ENCODE data around the gene MTX1.
"Not testable (repeated sequence)": the region's sequence is repeated elsewhere in the genome, so short reads cannot be mapped to it uniquely, and the experiment has no call there.

Gene MTX1

DNA sequence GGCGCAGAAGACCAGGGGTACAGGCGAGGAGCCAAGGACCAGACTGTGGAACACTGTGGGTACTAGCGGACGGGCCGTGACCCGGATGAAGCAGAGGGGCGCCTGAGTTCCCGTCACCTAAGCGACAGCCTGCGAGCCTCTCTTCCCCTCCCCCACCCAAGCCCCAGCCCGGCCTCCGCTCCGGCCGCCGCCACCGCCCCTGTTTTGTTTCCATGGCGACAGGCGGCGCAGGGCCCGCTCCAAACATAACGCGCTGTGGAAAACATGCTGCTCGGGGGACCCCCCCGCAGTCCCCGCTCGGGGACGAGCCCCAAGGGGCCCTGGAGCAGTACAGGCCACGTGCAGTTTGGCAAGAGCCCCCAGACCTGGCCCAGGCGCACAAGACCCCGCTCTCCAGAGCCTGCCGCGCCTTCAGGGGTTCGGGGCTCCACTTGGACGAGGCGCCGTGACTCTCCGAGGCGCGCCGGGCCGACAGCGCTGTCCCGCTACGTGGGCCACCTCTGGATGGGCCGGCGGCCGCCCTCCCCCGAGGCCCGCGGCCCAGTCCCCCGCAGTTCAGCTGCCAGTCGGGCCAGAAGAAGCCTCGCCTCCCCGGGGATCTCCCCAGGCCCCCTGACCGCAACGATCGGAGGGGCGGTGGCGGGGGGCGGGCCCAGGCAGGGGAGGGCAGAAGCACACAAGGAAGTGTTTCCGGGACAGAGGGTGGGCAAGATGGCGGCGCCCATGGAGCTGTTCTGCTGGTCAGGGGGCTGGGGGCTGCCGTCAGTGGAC, at the start of gene MTX1:
Gene MTX1, plus strand, starts transcription at position 155 of the 771 bp plus-strand sequence. Its CDS starts 110 bp downstream, at position 265.
- peak; percentile 70 to 84 for DNase-seq (ENCODE audit: low read depth in 2 of 2)

GRCh38 chr1:155158991-155159390, 49.5 kb upstream of the MTX1 start:
- DNase-seq (ENCODE audit: low read depth in 2 of 2): no peak

GRCh38 chr1:155160128-155160527, 48.4 kb upstream of the MTX1 start:
- DNase-seq (ENCODE audit: low read depth in 2 of 2): no peak

- DNase-seq (ENCODE audit: low read depth in 2 of 2): not testable (repeated sequence)
Measured at GRCh38 chr1:155162631-155163030, 45.9 kb upstream of the MTX1 start.

GRCh38 chr1:155163785-155164184, 44.7 kb upstream of the MTX1 start:
- DNase-seq (ENCODE audit: low read depth in 2 of 2): not testable (repeated sequence)

GRCh38 chr1:155164625-155165024, 43.9 kb upstream of the MTX1 start:
- not testable (repeated sequence) for DNase-seq (ENCODE audit: low read depth in 2 of 2)

DNA sequence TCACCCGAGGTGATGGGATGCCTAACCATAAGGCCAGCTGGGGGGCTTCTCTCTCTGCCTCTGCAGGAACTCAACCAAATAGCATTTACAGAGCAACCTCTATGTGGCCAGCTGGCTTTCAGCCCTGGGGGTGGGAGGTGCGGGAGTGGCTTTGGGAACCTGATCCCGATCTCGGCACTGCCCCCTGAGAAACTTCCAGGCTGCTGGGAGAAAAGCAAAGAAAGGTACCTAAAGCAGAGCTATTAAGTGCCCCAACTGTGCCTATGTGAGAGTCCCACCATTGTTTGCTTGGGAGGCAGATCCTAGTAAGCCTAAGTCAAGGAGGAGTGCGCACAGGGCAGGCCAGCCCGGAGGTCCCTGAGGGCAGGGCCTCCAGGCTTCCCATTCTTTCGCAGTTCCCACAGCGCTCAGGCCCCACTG, 42.4 kb upstream of the MTX1 start:
- DNase-seq (ENCODE audit: low read depth in 2 of 2): no peak

GRCh38 chr1:155166471-155167165, 41.9 kb upstream of the MTX1 start:
- DNase-seq (ENCODE audit: low read depth in 2 of 2): no peak

DNA sequence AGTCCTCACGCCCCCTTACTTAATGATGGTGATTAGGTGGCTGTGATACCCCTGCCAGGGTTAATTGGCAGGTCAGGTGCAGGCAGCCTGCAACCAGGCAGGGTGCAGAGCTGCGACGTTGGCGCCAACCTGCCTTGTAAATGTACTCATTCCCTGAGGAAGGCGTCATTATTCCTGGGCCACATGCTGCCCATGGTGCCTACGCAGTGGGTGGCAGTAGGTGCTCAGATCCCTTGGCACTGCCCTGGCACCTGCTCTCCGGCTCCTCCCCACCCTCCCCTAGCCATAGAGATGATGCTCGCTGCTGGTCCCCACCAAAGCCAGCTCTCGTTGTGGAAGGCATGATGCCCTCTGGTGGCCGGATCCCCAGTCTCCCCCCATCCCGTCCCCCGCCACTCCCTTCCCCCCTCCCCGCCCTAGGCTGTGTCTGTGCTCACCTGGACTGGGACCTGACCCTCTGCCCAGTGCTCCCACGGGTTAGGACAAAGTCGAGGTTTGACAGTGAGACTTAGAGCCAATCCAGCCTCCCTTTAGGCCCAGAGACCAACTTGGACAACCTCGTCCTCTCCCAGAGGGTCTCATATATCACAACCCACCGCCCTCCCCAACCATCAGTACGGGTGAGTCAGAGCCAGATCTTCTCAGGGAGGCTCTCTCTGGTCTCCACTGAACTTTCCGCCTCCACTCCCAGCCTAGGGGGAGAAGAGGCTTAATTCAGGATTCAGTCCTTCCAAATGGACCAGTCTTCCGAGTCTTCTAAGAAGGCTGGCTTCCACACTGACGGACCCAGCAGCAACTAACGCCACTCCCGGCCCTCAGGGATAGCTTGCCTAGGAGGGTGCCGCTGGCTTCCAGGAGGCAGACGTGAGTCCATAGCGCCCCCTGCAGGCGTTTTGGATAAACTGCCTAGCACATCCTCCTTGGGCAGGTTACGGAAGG, 41.1 kb upstream of the MTX1 start:
- DNase-seq (ENCODE audit: low read depth in 2 of 2): peak; percentile 67 to 87

GRCh38 chr1:155168105-155168445, 40.4 kb upstream of the MTX1 start:
- DNase-seq (ENCODE audit: low read depth in 2 of 2): not testable (repeated sequence)

DNA sequence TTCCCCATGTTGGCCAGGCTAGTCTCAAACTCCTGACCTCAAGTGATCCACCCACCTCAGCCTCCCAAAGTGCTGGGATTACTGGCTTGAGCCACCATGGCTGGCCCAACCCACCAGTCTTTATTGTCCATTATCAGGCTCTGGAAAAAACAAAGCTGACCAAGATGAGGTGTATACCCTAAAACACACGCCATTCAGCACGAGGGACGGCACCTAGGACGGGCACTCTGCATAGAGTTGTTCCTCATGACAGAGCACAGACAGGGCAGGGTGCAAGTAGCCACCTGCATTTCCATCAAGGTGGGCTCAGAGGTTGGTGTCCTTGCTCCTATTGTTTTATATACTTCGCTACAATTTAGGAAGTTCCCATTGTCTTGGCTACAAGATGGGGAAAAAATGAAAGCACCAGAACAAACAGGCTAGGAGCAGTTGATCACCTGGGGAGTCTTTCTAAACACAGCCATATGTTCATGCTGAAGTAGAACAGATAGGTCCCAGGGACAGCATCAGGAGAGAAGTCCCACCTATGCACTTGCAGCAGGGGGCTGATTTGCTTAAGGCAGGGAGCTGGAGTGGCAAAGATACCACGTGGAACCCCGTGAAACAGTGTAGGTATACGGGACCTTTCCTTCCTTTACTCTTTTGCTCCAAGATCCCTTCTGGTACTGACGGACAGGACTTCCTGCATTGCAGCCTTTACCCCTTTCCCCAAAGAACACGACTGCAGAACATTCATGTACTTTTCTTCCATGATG, 39.9 kb upstream of the MTX1 start:
- DNase-seq (ENCODE audit: low read depth in 2 of 2): no peak

GRCh38 chr1:155169541-155169940, 39.0 kb upstream of the MTX1 start:
- DNase-seq (ENCODE audit: low read depth in 2 of 2): no peak

DNA sequence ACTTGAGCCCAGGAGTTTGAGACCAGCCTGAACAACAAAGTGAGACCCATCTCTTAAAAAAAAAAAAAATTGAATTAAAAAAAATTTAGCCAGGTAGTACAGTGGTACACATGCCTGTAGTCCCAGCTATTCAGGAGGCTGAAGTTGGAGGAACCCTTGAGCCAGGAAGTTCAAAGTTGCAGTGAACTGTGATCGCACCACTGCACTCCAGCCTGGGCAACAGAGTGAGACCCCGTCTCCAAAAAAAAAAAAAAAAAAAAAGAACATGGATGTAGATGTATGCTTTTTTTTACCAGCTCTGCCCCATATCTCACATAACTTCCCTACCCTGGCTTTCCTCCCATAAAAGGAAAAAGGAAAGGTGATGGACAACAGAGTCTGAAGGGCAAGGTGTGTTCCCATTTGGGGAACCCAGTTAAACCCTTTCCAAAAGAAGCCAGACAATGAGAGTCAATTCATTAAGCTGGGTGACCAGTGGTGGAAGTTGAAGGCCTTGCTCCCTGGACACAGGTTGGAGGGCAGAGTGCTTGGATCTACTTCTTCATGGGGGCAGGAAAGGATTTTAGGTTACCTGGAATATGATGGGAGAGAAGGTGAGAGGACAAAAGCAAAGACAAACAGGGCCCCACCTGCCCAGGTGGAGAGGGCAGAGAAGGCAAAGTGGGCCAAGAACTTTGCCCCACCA, 38.3 kb upstream of the MTX1 start:
- no peak for DNase-seq (ENCODE audit: low read depth in 2 of 2)

DNA sequence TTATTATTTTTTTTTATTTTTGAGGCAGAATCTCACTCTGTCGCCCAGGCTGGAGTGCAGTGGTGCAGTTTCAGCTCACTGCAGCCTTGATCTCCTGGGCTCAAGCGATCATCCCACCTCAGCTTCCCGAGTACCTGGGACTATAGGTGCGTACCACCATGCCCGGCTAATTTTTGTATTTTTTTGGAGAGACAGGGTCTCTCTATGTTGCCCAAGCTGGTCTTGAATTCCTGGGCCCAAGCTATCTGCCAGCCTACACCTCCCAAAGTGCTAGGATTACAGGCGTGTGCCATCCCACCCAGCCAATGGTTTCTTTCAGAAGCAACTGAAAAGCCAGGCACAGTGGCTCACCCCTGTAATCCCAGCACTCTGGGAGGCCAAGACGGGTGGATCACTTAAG, 37.7 kb upstream of the MTX1 start:
- DNase-seq (ENCODE audit: low read depth in 2 of 2): no peak

- no peak for DNase-seq (ENCODE audit: low read depth in 2 of 2)
Measured at GRCh38 chr1:155171836-155172731, 36.4 kb upstream of the MTX1 start.

- DNase-seq (ENCODE audit: low read depth in 2 of 2): peak; percentile 85 to 94
Measured at GRCh38 chr1:155172732-155173477, 35.6 kb upstream of the MTX1 start, which contains the start of gene KRTCAP2. Gene KRTCAP2, minus strand, starts transcription at chr1:155173304. Its CDS starts 80 bp downstream, at chr1:155173224.

DNA sequence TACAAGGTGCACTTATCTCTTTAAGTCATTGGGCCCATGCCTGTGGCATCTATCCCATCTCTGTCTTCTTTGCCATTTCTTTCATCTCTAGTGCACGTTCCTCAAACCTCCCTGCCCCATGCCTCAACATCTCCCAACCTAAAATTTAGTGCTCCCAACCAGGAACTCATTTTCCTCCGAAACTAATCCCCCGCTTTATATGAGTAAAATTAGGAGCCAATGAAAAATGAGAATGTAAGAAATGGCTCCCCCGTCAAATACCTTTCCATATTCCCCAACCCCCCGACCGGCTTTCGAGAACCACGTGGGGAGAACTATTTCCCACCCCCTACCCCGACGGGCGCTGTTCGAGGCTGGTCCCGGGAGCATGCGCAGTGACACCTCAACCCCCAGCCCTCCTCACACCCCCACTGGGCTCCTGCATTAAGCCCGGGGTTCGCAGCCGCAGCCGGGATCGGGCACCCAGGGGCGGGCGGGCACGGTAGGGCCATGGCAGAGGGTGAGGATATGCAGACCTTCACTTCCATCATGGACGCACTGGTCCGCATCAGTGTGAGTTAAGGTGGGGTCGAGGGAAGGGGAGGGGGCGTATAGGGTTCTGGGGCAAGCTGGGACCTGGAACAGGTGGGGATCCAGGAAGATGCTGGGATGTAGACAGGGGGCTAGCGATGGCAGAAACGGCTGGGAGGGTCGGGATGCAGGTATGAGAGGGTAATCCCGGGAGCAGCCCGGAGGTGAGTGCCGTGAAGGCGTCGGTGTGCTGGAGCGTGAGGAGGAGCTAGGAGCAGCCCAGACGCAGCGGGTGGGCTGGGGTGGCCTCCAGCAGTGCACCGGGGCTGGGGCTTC, 34.8 kb upstream of the MTX1 start, which contains the start of gene TRIM46:
Gene TRIM46, plus strand, starts transcription at position 372 of the 846 bp plus-strand sequence. Its CDS starts 118 bp downstream, at position 490.
- DNase-seq (ENCODE audit: low read depth in 2 of 2): peak; percentile 53 to 78
